WTC11 (cell line): Measurements from ENCODE around the gene FHAD1. TPM values are rescaled to one million over a fixed set of nuclear protein-coding genes. Genes with fewer than 3 reads are reported as not detected.

Source experiments
- ATAC-seq: fragments of 200-7000 bp; cut with Tn5 transposase; 2 replicates; pipeline ENCODE4 v1.10.0; 2021; ENCODE audit warnings: mild to moderate bottlenecking, moderate library complexity
- CTCF ChIA-PET: fragments of 300-600 bp; sonication (Branson Sonifier 250); formaldehyde crosslinking; loops from one replicate; lab custom pipeline; 2021; ENCODE audit warnings: antibody characterized with exemption; lab: Charles Lee
- POLR2A ChIA-PET: fragments of 350-600 bp; sonication (Branson Sonifier 250); formaldehyde crosslinking; loops from one replicate; lab custom pipeline; 2021; ENCODE audit warnings: antibody characterized with exemption; lab: Charles Lee
- DNase-seq: peaks from one replicate; pipeline ENCODE4 v3.0.0; 2021; ENCODE audit warnings: low spot score
- H3K27ac Mint-ChIP-seq: 2 replicates; pipeline ENCODE4 v1.8.0; 2021; ENCODE audit warnings: mixed read lengths
- H3K27me3 Mint-ChIP-seq: 2 replicates; pipeline ENCODE4 v1.8.0; 2021; ENCODE audit warnings: low read depth, mild to moderate bottlenecking, moderate library complexity, mixed read lengths
- H3K36me3 Mint-ChIP-seq: 2 replicates; pipeline ENCODE4 v1.8.0; 2021; ENCODE audit warnings: mixed read lengths
- H3K4me1 Mint-ChIP-seq: 2 replicates; pipeline ENCODE4 v1.8.0; 2022; ENCODE audit warnings: mixed read lengths
- H3K4me3 Mint-ChIP-seq: 2 replicates; pipeline ENCODE4 v1.8.0; 2021; ENCODE audit warnings: mild to moderate bottlenecking, moderate library complexity, mixed read lengths
- H3K9me3 Mint-ChIP-seq: 2 replicates; pipeline ENCODE4 v1.8.0; 2021; ENCODE audit warnings: mixed read lengths
- ATF1 ChIP-seq: sonication (generic); formaldehyde crosslinking; IDR thresholded peaks from 2 replicates; pipeline ENCODE4 v1.8.1; 2023; ENCODE audit warnings: mild to moderate bottlenecking, moderate library complexity, missing genetic modification reagents
- CBFB ChIP-seq: sonication (generic); formaldehyde crosslinking; IDR thresholded peaks from 2 replicates; pipeline ENCODE4 v1.8.1; 2022; ENCODE audit warnings: mild to moderate bottlenecking, low read depth, missing genetic modification reagents
- CREB1 ChIP-seq: sonication (generic); formaldehyde crosslinking; IDR thresholded peaks from 2 replicates; pipeline ENCODE4 v1.8.0; 2023; ENCODE audit warnings: mild to moderate bottlenecking, missing genetic modification reagents
- CREM ChIP-seq: sonication (generic); formaldehyde crosslinking; IDR thresholded peaks from 2 replicates; pipeline ENCODE4 v1.8.1; 2022; ENCODE audit warnings: mild to moderate bottlenecking, missing genetic modification reagents, moderate library complexity
- FOXK1 ChIP-seq: sonication (generic); formaldehyde crosslinking; IDR thresholded peaks from 2 replicates; pipeline ENCODE4 v1.8.0; 2022; ENCODE audit warnings: mild to moderate bottlenecking, moderate library complexity, missing genetic modification reagents
- JUN ChIP-seq: sonication (generic); formaldehyde crosslinking; IDR thresholded peaks from 2 replicates; pipeline ENCODE4 v1.8.0; 2023; ENCODE audit warnings: mild to moderate bottlenecking, missing genetic modification reagents
- NFYB ChIP-seq: sonication (generic); formaldehyde crosslinking; conservative IDR thresholded peaks from 2 replicates; pipeline ENCODE4 v1.8.0; 2022; ENCODE audit warnings: low read depth, missing genetic modification reagents
- NR1H2 ChIP-seq: sonication (generic); formaldehyde crosslinking; IDR thresholded peaks from 2 replicates; pipeline ENCODE4 v1.9.0; 2021; ENCODE audit warnings: mild to moderate bottlenecking, moderate library complexity, missing genetic modification reagents
- PRRX2 ChIP-seq: fragments of 250-450 bp; sonication (Bioruptor Pico); IDR thresholded peaks from 2 replicates; pipeline ENCODE4 v1.8.0; 2021; ENCODE audit warnings: mild to moderate bottlenecking
- SP1 ChIP-seq: sonication (generic); formaldehyde crosslinking; conservative IDR thresholded peaks from 2 replicates; pipeline ENCODE4 v1.8.1; 2022; ENCODE audit warnings: missing genetic modification reagents
- TCF7 ChIP-seq: sonication (generic); formaldehyde crosslinking; IDR thresholded peaks from 2 replicates; pipeline ENCODE4 v1.8.0; 2022; ENCODE audit warnings: mild to moderate bottlenecking, low read depth, missing genetic modification reagents, moderate library complexity
- ZNF121 ChIP-seq: sonication (generic); formaldehyde crosslinking; IDR thresholded peaks from 2 replicates; pipeline ENCODE4 v1.8.0; 2023; ENCODE audit warnings: missing genetic modification reagents
- ZNF317 ChIP-seq: sonication (generic); formaldehyde crosslinking; IDR thresholded peaks from 2 replicates; pipeline ENCODE4 v1.8.1; 2023; ENCODE audit warnings: low read depth, mild to moderate bottlenecking, moderate library complexity, missing genetic modification reagents, borderline replicate concordance
- ZNF416 ChIP-seq: fragments of 250-450 bp; sonication (Bioruptor Pico); IDR thresholded peaks from 2 replicates; pipeline ENCODE4 v1.9.0; 2021; ENCODE audit warnings: mild to moderate bottlenecking, inconsistent platforms
- total RNA-seq: library from RNA; stranded (reverse); gene quantifications from 3 replicates; pipeline ENCODE4 v1.2.3, GENCODE V29; 2021
- TF ChIP-seq, protein P1 (sequence below): sonication (generic); formaldehyde crosslinking; IDR thresholded peaks from 2 replicates; pipeline ENCODE4 v1.8.1; 2023; ENCODE audit warnings: mild to moderate bottlenecking, missing genetic modification reagents
- TF ChIP-seq, protein P2 (sequence below): sonication (generic); formaldehyde crosslinking; IDR thresholded peaks from 2 replicates; pipeline ENCODE4 v1.8.1; 2022; ENCODE audit warnings: low read depth, missing genetic modification reagents, borderline replicate concordance
- TF ChIP-seq, protein P3 (sequence below): sonication (generic); formaldehyde crosslinking; IDR thresholded peaks from 2 replicates; pipeline ENCODE4 v1.8.0; 2022; ENCODE audit warnings: mild to moderate bottlenecking, missing genetic modification reagents
- TF ChIP-seq, protein P4 (sequence below): fragments of 250-450 bp; sonication (Bioruptor Pico); IDR thresholded peaks from 2 replicates; pipeline ENCODE4 v1.9.0; 2021; ENCODE audit warnings: mild to moderate bottlenecking
- TF ChIP-seq, protein P5 (sequence below): sonication (generic); formaldehyde crosslinking; IDR thresholded peaks from 2 replicates; pipeline ENCODE4 v1.8.1; 2022; ENCODE audit warnings: mild to moderate bottlenecking, moderate library complexity, missing genetic modification reagents
- TF ChIP-seq, protein P6 (sequence below): fragments of 200-600 bp; IDR thresholded peaks from 2 replicates; pipeline ENCODE4 v1.8.0; 2022; ENCODE audit warnings: antibody characterized with exemption

FHAD1 gene
- total RNA-seq, 1 experiment from 2014 or later: 3.0 TPM

DNA sequence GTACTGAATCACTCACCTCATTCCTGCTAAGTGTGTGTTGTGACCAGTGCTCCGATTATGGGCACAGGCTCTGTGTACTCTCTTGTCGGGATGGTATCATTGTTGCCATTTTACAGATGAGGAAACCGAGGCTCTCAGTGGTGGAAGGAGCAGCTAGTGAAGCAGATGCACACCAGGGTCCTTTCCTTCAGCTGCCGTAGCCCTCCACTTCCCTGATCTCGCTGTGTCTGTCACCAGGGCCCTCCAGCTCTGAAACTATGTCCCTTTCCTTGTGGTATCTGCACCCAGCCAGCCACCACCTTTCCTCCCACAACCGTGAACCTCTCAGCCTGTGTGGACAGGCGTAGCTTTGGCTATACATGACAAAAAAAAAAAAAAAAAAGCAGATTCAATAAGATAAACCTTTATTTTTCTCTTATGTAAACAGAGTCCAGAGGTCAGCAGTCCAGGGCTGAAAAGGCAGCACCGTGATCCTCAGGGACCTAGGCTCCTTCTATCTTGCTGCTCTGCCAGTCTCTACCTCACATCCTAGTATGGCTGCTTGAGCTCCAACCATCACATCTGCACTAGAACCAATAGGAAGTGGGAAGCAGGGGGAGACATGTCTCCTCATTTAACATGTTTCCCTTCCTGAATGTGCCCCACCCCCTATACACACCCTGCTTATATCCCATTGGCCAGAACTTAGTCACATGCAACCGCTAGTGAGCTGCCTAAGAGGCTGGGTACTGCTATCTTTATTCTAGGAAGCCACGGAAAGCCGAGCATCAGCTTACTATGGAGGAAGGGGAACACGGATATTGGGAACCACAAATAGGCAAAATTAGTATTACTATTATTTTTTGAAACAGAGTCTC, 49.2 kb upstream of the FHAD1 start:
- H3K27ac Mint-ChIP-seq: peak overlapping the region; percentile 91; the same call in 1 of the 2 replicates
- ChIA-PET CTCF (interaction anchor here (1.0 to 1.8 kb wide), 5 partner anchors 8 to 87 kb away, joined by 3 to 6 read pairs (median 4); partner anchors contain the start of gene TMEM51), POLR2A (interaction anchor here (0.9 to 1.1 kb wide), 2 partner anchors 45 to 1764 kb away, joined by 3 to 4 read pairs; no protein-coding TSS in a partner anchor)
- ATAC-seq (no peak), DNase-seq (no peak)
- H3K27me3 Mint-ChIP-seq: no peaks in the 10 kb centered on the region
- H3K9me3 Mint-ChIP-seq: no peaks in the 10 kb centered on the region
- TF ChIP-seq, protein P1, sequence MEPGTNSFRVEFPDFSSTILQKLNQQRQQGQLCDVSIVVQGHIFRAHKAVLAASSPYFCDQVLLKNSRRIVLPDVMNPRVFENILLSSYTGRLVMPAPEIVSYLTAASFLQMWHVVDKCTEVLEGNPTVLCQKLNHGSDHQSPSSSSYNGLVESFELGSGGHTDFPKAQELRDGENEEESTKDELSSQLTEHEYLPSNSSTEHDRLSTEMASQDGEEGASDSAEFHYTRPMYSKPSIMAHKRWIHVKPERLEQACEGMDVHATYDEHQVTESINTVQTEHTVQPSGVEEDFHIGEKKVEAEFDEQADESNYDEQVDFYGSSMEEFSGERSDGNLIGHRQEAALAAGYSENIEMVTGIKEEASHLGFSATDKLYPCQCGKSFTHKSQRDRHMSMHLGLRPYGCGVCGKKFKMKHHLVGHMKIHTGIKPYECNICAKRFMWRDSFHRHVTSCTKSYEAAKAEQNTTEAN (CRISPR knock-in tag): no peak
- TF ChIP-seq, protein P2, sequence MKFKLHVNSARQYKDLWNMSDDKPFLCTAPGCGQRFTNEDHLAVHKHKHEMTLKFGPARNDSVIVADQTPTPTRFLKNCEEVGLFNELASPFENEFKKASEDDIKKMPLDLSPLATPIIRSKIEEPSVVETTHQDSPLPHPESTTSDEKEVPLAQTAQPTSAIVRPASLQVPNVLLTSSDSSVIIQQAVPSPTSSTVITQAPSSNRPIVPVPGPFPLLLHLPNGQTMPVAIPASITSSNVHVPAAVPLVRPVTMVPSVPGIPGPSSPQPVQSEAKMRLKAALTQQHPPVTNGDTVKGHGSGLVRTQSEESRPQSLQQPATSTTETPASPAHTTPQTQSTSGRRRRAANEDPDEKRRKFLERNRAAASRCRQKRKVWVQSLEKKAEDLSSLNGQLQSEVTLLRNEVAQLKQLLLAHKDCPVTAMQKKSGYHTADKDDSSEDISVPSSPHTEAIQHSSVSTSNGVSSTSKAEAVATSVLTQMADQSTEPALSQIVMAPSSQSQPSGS (CRISPR knock-in tag): no peak
- TF ChIP-seq TCF7 (CRISPR knock-in tag) (no peak), FOXK1 (CRISPR knock-in tag) (no peak)
- no peaks in the 10 kb centered on the region for H3K36me3 Mint-ChIP-seq
- H3K4me1 Mint-ChIP-seq: peaks cover 56% of the 10 kb centered on the region
- no peak overlapping the region for H3K4me3 Mint-ChIP-seq

DNA sequence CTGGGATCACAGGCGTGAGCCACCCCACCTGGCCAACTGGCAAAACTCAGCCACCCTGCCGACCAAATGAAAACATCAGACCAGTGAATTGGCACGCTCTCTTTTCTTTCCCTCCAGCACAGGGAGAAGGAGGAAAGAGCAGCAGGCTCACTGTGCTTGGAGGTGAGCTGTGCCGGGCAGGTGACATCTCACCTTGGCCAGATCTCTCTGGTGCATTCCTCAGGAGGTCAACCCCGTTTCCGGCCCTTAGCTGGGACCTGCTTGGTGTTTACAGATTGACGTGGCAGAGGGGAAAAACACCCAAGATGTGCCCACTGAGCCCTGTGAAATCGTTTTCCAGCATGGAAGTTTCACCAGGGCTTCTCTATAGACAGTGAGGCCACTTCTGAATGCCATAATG, 48.3 kb upstream of the FHAD1 start:
- no peak for TF ChIP-seq ZNF416 (CRISPR knock-in tag)
- no peak for TF ChIP-seq ATF1 (CRISPR knock-in tag)
- TF ChIP-seq CBFB (CRISPR knock-in tag): no peak
- no peak for TF ChIP-seq ZNF317 (CRISPR knock-in tag)
- TF ChIP-seq NFYB (CRISPR knock-in tag): no peak
- TF ChIP-seq JUN: no peak
- TF ChIP-seq SP1: no peak
- TF ChIP-seq, protein P3, sequence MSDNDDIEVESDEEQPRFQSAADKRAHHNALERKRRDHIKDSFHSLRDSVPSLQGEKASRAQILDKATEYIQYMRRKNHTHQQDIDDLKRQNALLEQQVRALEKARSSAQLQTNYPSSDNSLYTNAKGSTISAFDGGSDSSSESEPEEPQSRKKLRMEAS (CRISPR knock-in tag): no peak
- TF ChIP-seq, protein P4, sequence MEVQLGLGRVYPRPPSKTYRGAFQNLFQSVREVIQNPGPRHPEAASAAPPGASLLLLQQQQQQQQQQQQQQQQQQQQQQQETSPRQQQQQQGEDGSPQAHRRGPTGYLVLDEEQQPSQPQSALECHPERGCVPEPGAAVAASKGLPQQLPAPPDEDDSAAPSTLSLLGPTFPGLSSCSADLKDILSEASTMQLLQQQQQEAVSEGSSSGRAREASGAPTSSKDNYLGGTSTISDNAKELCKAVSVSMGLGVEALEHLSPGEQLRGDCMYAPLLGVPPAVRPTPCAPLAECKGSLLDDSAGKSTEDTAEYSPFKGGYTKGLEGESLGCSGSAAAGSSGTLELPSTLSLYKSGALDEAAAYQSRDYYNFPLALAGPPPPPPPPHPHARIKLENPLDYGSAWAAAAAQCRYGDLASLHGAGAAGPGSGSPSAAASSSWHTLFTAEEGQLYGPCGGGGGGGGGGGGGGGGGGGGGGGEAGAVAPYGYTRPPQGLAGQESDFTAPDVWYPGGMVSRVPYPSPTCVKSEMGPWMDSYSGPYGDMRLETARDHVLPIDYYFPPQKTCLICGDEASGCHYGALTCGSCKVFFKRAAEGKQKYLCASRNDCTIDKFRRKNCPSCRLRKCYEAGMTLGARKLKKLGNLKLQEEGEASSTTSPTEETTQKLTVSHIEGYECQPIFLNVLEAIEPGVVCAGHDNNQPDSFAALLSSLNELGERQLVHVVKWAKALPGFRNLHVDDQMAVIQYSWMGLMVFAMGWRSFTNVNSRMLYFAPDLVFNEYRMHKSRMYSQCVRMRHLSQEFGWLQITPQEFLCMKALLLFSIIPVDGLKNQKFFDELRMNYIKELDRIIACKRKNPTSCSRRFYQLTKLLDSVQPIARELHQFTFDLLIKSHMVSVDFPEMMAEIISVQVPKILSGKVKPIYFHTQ (CRISPR knock-in tag): no peak
- TF ChIP-seq, protein P5, sequence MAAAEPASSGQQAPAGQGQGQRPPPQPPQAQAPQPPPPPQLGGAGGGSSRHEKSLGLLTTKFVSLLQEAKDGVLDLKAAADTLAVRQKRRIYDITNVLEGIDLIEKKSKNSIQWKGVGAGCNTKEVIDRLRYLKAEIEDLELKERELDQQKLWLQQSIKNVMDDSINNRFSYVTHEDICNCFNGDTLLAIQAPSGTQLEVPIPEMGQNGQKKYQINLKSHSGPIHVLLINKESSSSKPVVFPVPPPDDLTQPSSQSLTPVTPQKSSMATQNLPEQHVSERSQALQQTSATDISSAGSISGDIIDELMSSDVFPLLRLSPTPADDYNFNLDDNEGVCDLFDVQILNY: no peak
- TF ChIP-seq, protein P6, sequence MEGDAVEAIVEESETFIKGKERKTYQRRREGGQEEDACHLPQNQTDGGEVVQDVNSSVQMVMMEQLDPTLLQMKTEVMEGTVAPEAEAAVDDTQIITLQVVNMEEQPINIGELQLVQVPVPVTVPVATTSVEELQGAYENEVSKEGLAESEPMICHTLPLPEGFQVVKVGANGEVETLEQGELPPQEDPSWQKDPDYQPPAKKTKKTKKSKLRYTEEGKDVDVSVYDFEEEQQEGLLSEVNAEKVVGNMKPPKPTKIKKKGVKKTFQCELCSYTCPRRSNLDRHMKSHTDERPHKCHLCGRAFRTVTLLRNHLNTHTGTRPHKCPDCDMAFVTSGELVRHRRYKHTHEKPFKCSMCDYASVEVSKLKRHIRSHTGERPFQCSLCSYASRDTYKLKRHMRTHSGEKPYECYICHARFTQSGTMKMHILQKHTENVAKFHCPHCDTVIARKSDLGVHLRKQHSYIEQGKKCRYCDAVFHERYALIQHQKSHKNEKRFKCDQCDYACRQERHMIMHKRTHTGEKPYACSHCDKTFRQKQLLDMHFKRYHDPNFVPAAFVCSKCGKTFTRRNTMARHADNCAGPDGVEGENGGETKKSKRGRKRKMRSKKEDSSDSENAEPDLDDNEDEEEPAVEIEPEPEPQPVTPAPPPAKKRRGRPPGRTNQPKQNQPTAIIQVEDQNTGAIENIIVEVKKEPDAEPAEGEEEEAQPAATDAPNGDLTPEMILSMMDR: no peak
- no peak for TF ChIP-seq CREM (CRISPR knock-in tag)
- TF ChIP-seq ZNF121 (CRISPR knock-in tag): no peak
- TF ChIP-seq CREB1: no peak
- TF ChIP-seq NR1H2 (CRISPR knock-in tag): no peak
- TF ChIP-seq PRRX2 (CRISPR knock-in tag): no peak
- TF ChIP-seq, all 79 proteins: peak for 0
- H3K27me3 Mint-ChIP-seq: no peaks in the 10 kb centered on the region
- POLR2A ChIA-PET: interaction anchor here (0.9 to 1.1 kb wide), 2 partner anchors 46 to 1765 kb away, joined by 3 to 4 read pairs; no protein-coding TSS in a partner anchor
- no peaks in the 10 kb centered on the region for H3K9me3 Mint-ChIP-seq
- peak overlapping the region; percentile 57 for H3K27ac Mint-ChIP-seq
- DNase-seq: no peak
- no peak overlapping the region for H3K4me3 Mint-ChIP-seq
- no peaks in the 10 kb centered on the region for H3K36me3 Mint-ChIP-seq
- ATAC-seq: no peak
- H3K4me1 Mint-ChIP-seq: peaks cover 56% of the 10 kb centered on the region
- CTCF ChIA-PET: interaction anchor here (1.3 to 1.9 kb wide), 2 partner anchors 38 to 46 kb away, joined by 3 to 7 read pairs; no protein-coding TSS in a partner anchor
